Measurements from ENCODE around the gene SLC46A1. TPM values are rescaled to one million over a fixed set of nuclear protein-coding genes. Genes with fewer than 3 reads are reported as not detected.

SLC46A1 gene
- total RNA-seq, 8 experiments from 2014 or later, result 6.5 to 19.3 (median 11.0) TPM

GRCh38 chr17:28388106-28388505, 17.9 kb downstream of the SLC46A1 start:
- in situ Hi-C loops (cut with MboI; ENCODE audit: low pct_unique_long_range_greater_than_20kb in 2 of 9, low sequenced_read_pairs in 9 of 9, unreplicated experiment in 9 of 9), result loop anchor here in 1 of 9 experiments (25.0 kb wide), 1 partner anchor 99 kb away; no protein-coding TSS in a partner anchor
- WGBS, 10 experiments, result 80 to 83% methylated on average over 1 of the region's 11 CpGs; no CpG with 5 or more reads in 8 of the 10 experiments
- H3K4me1 ChIP-seq (replicated peaks in 1 of 2), result no peaks in the 10 kb centered on the region
- ATAC-seq (replicated peaks in 6 of 8), result no peak
- H3K4me3 ChIP-seq, result no peak overlapping the region
- H3K27ac ChIP-seq, result no peak overlapping the region

- Histone ChIP-seq H3K27ac (no peak overlapping the region), H3K4me3 (no peak overlapping the region), H3K4me1 (replicated peaks in 1 of 2) (peaks cover 0 to 3% of the 10 kb centered on the region in 2 donors)
- in situ Hi-C loops (cut with MboI; ENCODE audit: low pct_unique_long_range_greater_than_20kb in 2 of 9, low sequenced_read_pairs in 9 of 9, unreplicated experiment in 9 of 9), result loop anchor here in 1 of 9 experiments (25.0 kb wide), 1 partner anchor 101 kb away; no protein-coding TSS in a partner anchor
- ATAC-seq (replicated peaks in 6 of 8), result no peak
Observed at GRCh38 chr17:28386391-28386790, 19.6 kb downstream of the SLC46A1 start.

DNA sequence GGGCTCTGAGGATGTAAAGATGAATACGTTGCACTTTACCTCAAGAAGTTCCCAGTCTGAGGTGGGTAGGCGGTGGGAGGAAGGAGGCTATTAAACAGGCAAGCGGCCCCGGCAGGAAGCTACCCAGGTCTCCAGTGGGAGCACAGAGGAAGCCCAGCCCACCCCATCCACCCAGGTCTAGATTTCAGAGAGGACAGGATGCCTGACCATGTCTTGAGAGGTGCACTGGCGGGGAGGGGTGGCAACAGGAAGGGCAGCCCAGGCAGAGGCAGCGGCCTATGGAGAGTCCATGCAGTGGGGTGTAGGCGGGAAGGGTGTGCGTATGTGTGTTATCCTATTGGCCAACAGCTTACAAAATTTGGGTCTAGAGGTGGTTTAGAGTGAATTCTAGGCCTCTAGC, 20.6 kb downstream of the SLC46A1 start:
- H3K27ac ChIP-seq, result no peak overlapping the region
- ATAC-seq (replicated peaks in 6 of 8), result no peak
- WGBS, 10 experiments, result 80 to 100% (median 98%) methylated on average over 1 to 6 of the region's 8 CpGs; no CpG with 5 or more reads in 3 of the 10 experiments
- no peak overlapping the region for H3K4me3 ChIP-seq
- in situ Hi-C loops (cut with MboI; ENCODE audit: low pct_unique_long_range_greater_than_20kb in 2 of 9, low sequenced_read_pairs in 9 of 9, unreplicated experiment in 9 of 9), result loop anchor here in 1 of 9 experiments (25.0 kb wide), 1 partner anchor 102 kb away; no protein-coding TSS in a partner anchor
- H3K4me1 ChIP-seq (replicated peaks in 1 of 2), result peaks cover 0 to 3% of the 10 kb centered on the region in 2 donors

DNA sequence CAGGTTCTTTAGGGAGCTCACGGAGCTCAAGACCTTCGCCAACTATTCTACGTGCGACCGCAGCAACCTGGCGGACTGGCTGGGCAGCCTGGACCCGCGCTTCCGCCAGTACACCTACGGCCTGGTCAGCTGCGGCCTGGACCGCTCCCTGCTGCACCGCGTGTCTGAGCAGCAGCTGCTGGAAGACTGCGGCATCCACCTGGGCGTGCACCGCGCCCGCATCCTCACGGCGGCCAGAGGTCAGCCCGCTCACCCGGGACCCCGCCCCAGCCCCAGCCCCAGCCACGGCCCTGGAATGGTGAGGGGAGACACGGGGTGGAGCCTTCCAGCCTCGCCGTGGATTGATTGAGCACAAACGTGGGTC, 21.0 kb downstream of the SLC46A1 start:
- in situ Hi-C loops (cut with MboI; ENCODE audit: low pct_unique_long_range_greater_than_20kb in 2 of 9, low sequenced_read_pairs in 9 of 9, unreplicated experiment in 9 of 9), result loop anchor here in 1 of 9 experiments (25.0 kb wide), 1 partner anchor 102 kb away; no protein-coding TSS in a partner anchor
- ATAC-seq (replicated peaks in 6 of 8), result no peak
- H3K27ac ChIP-seq, result no peak overlapping the region
- no peak overlapping the region for H3K4me3 ChIP-seq
- peaks cover 0 to 3% of the 10 kb centered on the region in 2 donors for H3K4me1 ChIP-seq (replicated peaks in 1 of 2)
- WGBS, 10 experiments, result 20 to 80% (median 78%) methylated on average over 1 to 6 of the region's 29 CpGs; no CpG with 5 or more reads in 6 of the 10 experiments

DNA sequence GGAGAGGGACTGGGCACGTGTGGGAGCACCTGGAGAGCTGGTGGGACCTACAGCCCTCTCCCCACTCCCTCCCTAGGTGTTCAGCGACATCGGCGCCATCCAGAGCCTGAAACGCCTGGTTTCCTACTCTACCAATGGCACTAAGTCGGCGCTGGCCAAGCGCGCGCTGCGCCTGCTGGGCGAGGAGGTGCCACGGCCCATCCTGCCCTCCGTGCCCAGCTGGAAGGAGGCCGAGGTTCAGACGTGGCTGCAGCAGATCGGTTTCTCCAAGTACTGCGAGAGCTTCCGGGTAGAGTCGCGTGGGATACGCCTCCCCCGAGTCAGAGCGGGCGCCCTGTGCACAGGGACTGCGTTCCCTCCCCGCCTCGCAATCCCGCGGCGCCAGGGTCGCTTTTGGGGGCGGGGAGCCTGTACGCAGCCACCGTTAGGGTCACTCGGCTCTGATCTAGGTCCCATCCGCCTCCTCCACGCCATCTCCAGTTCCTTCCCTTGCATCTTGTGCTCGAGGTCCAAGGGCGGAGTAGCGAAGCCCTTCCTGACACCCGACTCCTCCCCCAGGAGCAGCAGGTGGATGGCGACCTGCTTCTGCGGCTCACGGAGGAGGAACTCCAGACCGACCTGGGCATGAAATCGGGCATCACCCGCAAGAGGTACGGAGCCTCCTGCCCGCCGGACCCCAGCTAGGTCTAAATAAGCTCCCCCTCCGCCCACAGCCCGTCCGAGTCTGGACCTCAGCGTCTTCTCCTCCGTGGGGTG, 21.6 kb downstream of the SLC46A1 start:
- Histone ChIP-seq H3K4me1 (replicated peaks in 1 of 2) (peaks cover 0 to 3% of the 10 kb centered on the region in 2 donors), H3K4me3 (no peak overlapping the region), H3K27ac (no peak overlapping the region)
- peak in 7 of 8 experiments; percentile 19 to 98 (median 46) for ATAC-seq (replicated peaks in 6 of 8)
- WGBS, 10 experiments, result 33 to 66% (median 60%) methylated on average over 1 to 8 of the region's 56 CpGs; no CpG with 5 or more reads in 6 of the 10 experiments
- in situ Hi-C loops (cut with MboI; ENCODE audit: low pct_unique_long_range_greater_than_20kb in 2 of 9, low sequenced_read_pairs in 9 of 9, unreplicated experiment in 9 of 9), result loop anchor here in 1 of 9 experiments (25.0 kb wide), 1 partner anchor 103 kb away; no protein-coding TSS in a partner anchor

GRCh38 chr17:28381141-28381825, 24.7 kb downstream of the SLC46A1 start:
- in situ Hi-C loops (cut with MboI; ENCODE audit: low pct_unique_long_range_greater_than_20kb in 2 of 9, low sequenced_read_pairs in 9 of 9, unreplicated experiment in 9 of 9), result loop anchor here in 1 of 9 experiments (25.0 kb wide), 1 partner anchor 106 kb away; no protein-coding TSS in a partner anchor
- H3K4me3 ChIP-seq, result no peak overlapping the region
- 0 to 30% (median 20%) methylated on average over 1 to 37 of the region's 72 CpGs; no CpG with 5 or more reads in 4 of the 10 experiments for WGBS, 10 experiments
- peak in 5 of 8 experiments; percentile 39 to 79 (median 52) for ATAC-seq (replicated peaks in 6 of 8)
- H3K27ac ChIP-seq, result no peak overlapping the region
- H3K4me1 ChIP-seq (replicated peaks in 1 of 2), result peaks cover 0 to 3% of the 10 kb centered on the region in 2 donors

DNA sequence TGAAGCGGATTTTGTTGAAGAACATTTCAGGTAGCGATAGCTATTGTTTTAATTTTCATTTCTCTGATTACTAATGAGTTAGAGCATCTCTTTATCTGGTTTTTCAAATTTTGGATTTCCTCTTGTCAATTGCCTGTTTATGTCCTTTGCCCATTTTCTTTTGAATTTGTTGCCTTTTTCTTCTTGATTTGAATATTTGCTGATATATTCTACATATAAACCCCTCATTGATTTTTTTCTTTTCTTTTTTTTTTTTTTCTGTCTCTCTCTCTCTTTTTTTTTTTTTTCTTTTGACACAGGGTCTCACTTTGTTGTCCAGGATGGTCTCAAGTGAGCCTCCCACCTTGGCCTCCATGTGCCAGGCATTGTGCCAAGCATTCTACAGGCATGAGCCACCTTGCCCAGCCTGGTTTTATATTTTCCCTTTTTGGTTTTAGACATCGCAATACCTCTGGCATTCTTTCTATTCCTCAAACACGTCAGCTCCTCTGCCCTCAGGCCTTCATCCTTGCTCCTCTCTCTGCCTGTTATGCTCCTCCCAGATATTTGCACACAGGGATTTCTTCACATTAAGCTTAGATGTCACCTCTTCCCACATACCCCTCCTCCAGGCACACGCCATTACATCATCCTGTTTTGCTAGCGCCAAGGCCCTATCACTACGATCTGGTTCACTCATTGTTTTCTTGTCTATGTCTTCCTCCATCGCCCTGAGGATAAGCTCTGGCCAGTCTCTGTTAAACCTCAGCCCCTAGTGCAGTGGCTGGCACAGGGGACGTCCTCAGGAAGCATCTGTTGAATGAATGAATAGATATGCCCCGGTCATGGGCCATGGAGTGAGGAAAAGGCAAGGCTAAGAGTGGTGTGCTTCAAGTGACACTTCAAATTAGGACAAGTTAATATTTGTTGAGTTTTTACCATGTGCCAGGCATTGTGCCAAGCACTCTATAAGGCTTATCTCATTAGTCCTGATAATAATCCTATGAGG, 25.9 kb downstream of the SLC46A1 start:
- H3K4me3 ChIP-seq, result no peak overlapping the region
- whole genome bisulfite sequencing, 10 experiments, result 69 to 97% (median 88%) methylated on average over 3 to 10 of the region's 10 CpGs
- ATAC-seq (replicated peaks in 6 of 8), result peak in 3 of 8 experiments; percentile 51 to 64 (median 51)

GRCh38 chr17:28372945-28373274, 33.1 kb downstream of the SLC46A1 start:
- Histone ChIP-seq H3K4me1 (replicated peaks in 1 of 2) (peaks cover 24 to 26% of the 10 kb centered on the region in 2 donors), H3K4me3 (peak overlapping the region; percentile 48 to 68 (median 51)), H3K27ac (peak overlapping the region in 1 of 2 donors; percentile 92)
- no peak for ATAC-seq (replicated peaks in 6 of 8)
- WGBS, 10 experiments, result 90 to 100% (median 100%) methylated on average over 1 to 4 of the region's 6 CpGs; no CpG with 5 or more reads in 6 of the 10 experiments
- in situ Hi-C loops (cut with MboI; ENCODE audit: low pct_unique_long_range_greater_than_20kb in 2 of 9, low sequenced_read_pairs in 9 of 9, unreplicated experiment in 9 of 9), result no loop called here

More for the DNA sequence above, 25.9 kb downstream of the SLC46A1 start:
- no peak overlapping the region for H3K27ac ChIP-seq
- in situ Hi-C loops (cut with MboI; ENCODE audit: low pct_unique_long_range_greater_than_20kb in 2 of 9, low sequenced_read_pairs in 9 of 9, unreplicated experiment in 9 of 9), result loop anchor here in 1 of 9 experiments (25.0 kb wide), 1 partner anchor 107 kb away; no protein-coding TSS in a partner anchor
- H3K4me1 ChIP-seq (replicated peaks in 1 of 2), result peaks cover 0 to 3% of the 10 kb centered on the region in 2 donors

DNA sequence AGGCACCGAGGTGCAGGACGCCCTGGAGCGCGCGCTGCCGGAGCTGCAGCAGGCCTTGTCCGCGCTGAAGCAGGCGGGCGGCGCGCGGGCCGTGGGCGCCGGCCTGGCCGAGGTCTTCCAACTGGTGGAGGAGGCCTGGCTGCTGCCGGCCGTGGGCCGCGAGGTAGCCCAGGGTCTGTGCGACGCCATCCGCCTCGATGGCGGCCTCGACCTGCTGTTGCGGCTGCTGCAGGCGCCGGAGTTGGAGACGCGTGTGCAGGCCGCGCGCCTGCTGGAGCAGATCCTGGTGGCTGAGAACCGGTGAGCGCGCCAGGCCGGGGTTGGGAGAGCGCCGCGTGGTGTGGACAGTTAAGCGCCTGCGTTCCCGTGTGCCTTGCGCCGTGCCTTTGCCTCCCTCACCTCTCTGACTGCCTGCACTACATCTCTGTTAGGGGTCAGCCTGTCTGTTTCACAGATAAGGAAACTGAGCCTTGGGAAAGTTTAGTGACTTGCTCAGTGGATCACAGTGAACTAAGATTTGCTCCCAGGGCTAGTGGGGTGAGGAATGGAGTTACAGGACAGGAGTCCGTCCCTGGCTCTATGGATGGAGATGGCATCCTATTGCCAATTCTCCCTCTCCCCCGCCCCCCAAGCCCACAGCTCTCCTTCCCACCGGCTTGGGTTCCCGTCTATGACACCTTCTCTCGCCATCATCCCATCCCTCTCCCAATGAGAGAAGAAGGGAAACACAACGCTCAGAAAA, 33.6 kb downstream of the SLC46A1 start:
- peak in 3 of 8 experiments; percentile 0 to 13 (median 0) for ATAC-seq (replicated peaks in 6 of 8)
- peak overlapping the region; percentile 48 to 68 (median 51) for H3K4me3 ChIP-seq
- peaks cover 24 to 26% of the 10 kb centered on the region in 2 donors for H3K4me1 ChIP-seq (replicated peaks in 1 of 2)
- WGBS, 10 experiments, result 6 to 20% (median 10%) methylated on average over 1 to 9 of the region's 53 CpGs; no CpG with 5 or more reads in 6 of the 10 experiments
- in situ Hi-C loops (cut with MboI; ENCODE audit: low pct_unique_long_range_greater_than_20kb in 2 of 9, low sequenced_read_pairs in 9 of 9, unreplicated experiment in 9 of 9), result no loop called here
- H3K27ac ChIP-seq, result peak overlapping the region; percentile 86 to 92

GRCh38 chr17:28371245-28372202, 34.5 kb downstream of the SLC46A1 start, which contains the start of gene SARM1:
SARM1 (plus strand) TSS chr17:28371694; CDS start chr17:28372033, 339 bp downstream.
- peak within 1 kb of the TSS; percentile 86 to 92 for H3K27ac ChIP-seq
- WGBS, 10 experiments, result 0% methylated on average over 3 of the region's 80 CpGs; no CpG with 5 or more reads in 9 of the 10 experiments
- peak; percentile 83 to 91 (median 90) for ATAC-seq (replicated peaks in 6 of 8)
- in situ Hi-C loops (cut with MboI; ENCODE audit: low pct_unique_long_range_greater_than_20kb in 2 of 9, low sequenced_read_pairs in 9 of 9, unreplicated experiment in 9 of 9), result no loop called here
- H3K4me1 ChIP-seq (replicated peaks in 1 of 2), result peaks cover 24 to 26% of the 10 kb centered on the region in 2 donors
- H3K4me3 ChIP-seq, result peak within 1 kb of the TSS; percentile 48 to 68 (median 51)

- in situ Hi-C loops (cut with MboI; ENCODE audit: low pct_unique_long_range_greater_than_20kb in 2 of 9, low sequenced_read_pairs in 9 of 9, unreplicated experiment in 9 of 9), result no loop called here
- WGBS, 10 experiments, result 100% methylated on average over 1 of the region's 1 CpG; no CpG with 5 or more reads in 8 of the 10 experiments
Observed at GRCh38 chr17:28370744-28371103, 35.3 kb downstream of the SLC46A1 start.

More at GRCh38 chr17:28370744-28371103, 35.3 kb downstream of the SLC46A1 start:
- H3K4me1 ChIP-seq (replicated peaks in 1 of 2), result peaks cover 24 to 26% of the 10 kb centered on the region in 2 donors
- H3K4me3 ChIP-seq, result peak overlapping the region in 2 of 5 donors; percentile 13 to 68
- no peak overlapping the region for H3K27ac ChIP-seq
- ATAC-seq (replicated peaks in 6 of 8), result no peak
